ENCODE measurements around the gene ACHE.

DNA sequence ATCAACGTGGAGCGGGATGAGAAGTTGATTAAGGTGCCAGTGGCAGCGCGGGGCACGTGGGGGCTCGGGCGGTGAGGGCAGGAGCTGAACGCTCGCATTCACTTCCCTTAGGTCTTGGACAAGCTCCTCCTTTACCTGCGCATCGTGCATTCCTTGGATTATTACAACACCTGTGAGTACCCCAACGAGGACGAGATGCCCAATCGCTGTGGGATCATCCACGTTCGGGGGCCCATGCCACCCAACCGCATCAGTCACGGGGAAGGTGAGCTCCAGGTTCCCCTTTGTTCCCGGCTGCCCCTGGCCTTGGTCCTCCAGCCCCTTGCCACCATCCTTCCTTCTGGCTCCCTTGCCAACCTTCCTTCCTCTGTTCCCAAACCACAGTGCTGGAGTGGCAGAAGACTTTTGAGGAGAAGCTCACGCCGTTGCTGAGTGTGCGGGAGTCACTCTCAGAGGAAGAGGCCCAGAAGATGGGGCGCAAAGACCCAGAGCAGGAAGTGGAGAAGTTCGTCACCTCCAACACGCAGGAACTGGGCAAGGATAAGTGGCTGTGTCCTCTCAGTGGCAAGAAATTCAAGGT lies 8.7 kb downstream of the ACHE start:
- TF ChIP-seq, protein P1, sequence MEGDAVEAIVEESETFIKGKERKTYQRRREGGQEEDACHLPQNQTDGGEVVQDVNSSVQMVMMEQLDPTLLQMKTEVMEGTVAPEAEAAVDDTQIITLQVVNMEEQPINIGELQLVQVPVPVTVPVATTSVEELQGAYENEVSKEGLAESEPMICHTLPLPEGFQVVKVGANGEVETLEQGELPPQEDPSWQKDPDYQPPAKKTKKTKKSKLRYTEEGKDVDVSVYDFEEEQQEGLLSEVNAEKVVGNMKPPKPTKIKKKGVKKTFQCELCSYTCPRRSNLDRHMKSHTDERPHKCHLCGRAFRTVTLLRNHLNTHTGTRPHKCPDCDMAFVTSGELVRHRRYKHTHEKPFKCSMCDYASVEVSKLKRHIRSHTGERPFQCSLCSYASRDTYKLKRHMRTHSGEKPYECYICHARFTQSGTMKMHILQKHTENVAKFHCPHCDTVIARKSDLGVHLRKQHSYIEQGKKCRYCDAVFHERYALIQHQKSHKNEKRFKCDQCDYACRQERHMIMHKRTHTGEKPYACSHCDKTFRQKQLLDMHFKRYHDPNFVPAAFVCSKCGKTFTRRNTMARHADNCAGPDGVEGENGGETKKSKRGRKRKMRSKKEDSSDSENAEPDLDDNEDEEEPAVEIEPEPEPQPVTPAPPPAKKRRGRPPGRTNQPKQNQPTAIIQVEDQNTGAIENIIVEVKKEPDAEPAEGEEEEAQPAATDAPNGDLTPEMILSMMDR (IDR thresholded peaks at IDR 0.05) = no peak
- TF ChIP-seq POLR2A (IDR thresholded peaks at IDR 0.05) = no peak
- TF ChIP-seq POLR2AphosphoS5 (IDR thresholded peaks at IDR 0.05) = no peak
